HG03039 (cell line): Measurements from ENCODE around the gene RET.

Source experiments
- ATAC-seq: cut with Tn5 transposase; IDR thresholded peaks from one replicate; pipeline ENCODE4 v1.9.1; 2021; ENCODE audit warnings: mild to moderate bottlenecking, moderate library complexity; ENCODE audit not compliant: unreplicated experiment

Gene RET

GRCh38 chr10:43061331-43061730 lies 15.5 kb upstream of the RET start:
- no peak for ATAC-seq

DNA sequence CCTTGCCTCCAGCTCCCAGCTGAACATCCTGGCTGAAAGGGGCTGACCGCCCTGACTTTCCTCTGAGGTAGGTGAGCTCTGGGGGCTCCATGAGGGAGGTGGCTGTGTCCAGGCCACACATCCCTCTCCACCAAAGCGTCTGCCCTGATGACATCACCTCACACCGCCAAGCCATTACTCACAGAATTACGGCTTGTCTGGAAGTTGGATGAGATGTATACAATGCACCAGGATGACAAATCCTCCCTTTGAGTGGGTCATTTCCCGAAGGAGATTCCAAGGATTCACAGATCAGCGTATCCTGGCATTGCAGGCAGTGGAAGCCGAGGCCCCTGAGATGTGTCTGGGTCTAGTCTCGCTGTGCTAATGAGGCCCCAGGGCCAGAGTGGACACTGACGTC lies 15.1 kb upstream of the RET start:
- no peak for ATAC-seq

GRCh38 chr10:43062402-43063160 lies 14.3 kb upstream of the RET start:
- ATAC-seq = no peak

DNA sequence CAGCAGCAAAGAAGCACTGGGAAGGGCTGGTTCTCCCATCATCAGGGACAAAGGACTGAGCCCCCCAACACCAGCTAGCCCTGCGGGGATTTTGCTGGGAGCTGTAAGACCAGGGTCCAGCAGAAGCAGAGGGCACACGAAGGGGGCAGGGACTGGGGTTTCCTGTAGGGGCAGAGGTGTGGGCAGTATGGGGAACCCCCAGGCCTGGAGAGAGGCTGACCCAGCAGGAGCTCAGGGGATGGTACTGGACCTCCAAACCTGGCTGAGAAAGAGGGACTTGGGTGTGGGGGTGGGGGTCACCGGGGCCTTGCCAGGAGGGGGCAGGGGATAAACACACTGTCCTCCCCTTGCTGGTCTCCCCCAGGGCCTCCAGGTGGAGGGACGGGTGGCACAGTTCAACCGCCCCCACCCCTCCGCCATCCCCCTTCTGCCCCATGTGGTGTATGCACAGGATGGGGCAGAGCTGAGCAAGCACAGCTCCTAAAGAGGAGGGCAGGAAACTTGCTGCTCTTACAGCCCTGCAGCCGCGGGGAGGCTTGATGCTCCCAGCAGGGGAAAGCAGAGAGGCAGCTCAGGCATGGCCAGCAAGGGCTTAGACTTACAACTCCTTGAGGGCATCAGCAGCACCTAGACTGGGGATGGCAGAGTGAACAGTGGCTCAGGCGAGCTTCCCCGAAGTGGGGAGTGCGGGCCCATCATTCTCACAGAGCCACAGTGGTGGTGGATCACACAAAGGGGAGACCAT lies 12.4 kb upstream of the RET start:
- no peak for ATAC-seq

- no peak for ATAC-seq
Measured at GRCh38 chr10:43065234-43065633, 11.6 kb upstream of the RET start.

DNA sequence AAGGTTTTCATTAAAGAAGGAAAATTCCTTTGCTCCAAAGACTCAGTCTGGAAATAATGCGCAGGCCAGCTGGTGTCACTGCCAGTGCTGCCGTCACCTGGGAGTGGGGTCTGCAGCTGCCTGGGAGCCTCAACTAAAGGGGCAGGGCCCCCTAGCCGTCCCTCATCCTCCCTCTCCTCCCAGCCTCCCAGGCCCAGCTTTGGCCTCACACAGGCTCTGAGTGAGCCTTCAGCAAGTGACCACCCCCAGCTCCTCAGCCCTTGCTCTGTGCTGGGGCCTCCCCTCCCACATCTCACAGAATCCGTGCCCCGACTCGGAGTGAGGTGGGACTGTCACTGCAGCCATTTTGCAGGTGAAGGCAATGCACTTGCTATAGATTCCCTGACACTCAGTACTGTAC lies 11.1 kb upstream of the RET start:
- ATAC-seq = no peak

DNA sequence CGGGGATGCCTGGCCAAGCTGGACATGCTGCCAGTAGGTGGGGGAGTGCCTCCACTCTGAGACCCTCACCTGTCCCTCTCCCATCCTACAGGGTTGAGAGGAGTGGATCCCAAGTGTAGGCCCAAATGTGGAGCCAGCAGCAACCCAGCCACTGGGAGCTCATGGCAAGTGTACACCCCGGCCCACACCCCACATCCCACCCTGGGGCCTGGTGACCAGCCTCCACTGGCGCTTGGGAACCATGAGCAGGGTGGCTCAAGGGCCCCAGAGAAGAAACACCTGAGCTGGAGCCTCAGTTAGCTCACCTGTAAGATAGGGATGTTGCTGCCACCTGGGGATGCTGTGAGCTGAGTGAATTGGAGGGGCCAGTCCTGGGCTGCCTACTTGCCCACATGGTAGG lies 10.4 kb upstream of the RET start:
- no peak for ATAC-seq

GRCh38 chr10:43067391-43068135 lies 9.3 kb upstream of the RET start:
- ATAC-seq = no peak

- ATAC-seq = no peak
Measured at GRCh38 chr10:43068136-43068395, 8.8 kb upstream of the RET start.

DNA sequence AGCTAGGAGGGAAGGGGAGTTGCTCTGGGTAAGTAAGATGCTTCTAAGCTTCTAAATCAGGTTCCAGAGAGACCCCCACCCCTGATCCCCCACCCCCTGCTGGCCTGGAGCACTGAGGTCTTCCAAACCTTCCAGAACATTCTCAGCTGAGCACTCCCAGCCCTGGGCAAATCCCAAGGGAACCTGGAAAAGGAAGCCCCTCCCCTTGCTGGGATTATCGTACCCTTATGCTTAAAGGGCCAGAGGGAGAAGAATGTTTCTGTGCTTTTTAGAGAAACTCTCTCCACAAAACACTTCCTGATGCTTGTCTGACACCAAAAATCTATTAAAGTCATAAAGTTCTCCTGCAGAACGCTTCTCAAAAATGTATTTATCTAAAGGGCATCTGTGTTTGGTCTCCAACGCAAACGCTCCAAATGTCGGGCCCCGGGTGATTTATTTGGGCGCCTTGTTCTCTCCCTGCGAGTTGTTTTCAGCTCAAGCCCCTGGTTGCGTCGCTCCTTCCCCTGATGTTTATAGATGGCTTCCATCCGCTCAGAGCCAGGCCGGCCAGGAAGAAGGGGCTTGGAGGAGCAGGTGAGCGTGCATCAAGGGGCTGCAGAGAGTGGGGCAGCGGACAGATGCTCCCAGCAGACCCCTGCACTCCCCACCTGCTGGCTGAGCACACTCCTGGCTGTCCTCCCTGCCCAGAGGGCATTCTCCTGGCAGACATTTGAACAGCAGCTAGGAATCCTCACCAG lies 8.2 kb upstream of the RET start:
- no peak for ATAC-seq

GRCh38 chr10:43069211-43069515 lies 7.7 kb upstream of the RET start:
- no peak for ATAC-seq

- no peak for ATAC-seq
Measured at GRCh38 chr10:43069579-43069978, 7.3 kb upstream of the RET start.

GRCh38 chr10:43070121-43071085 lies 6.5 kb upstream of the RET start:
- ATAC-seq = no peak

GRCh38 chr10:43071865-43072650 lies 4.8 kb upstream of the RET start:
- no peak for ATAC-seq

DNA sequence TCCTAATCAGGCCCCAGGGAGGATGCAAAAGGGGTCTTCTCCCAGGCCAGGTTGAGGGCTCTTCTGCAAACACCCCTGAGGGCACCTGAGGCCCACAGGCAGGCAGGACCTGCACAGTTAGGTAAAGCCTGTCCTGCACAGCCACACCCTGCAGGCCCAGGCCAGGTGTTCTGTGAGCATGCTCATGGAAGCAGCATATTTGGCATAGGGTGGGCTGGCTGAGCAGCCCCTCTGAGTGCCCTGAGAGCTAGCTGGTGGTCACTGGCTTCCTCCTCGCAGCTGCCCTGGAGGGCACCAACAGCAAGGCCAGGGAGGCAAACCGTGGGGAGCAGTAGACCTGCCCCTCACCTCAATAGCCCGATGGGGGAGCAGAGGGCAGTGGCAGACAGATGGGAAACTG lies 3.7 kb upstream of the RET start:
- ATAC-seq = no peak

DNA sequence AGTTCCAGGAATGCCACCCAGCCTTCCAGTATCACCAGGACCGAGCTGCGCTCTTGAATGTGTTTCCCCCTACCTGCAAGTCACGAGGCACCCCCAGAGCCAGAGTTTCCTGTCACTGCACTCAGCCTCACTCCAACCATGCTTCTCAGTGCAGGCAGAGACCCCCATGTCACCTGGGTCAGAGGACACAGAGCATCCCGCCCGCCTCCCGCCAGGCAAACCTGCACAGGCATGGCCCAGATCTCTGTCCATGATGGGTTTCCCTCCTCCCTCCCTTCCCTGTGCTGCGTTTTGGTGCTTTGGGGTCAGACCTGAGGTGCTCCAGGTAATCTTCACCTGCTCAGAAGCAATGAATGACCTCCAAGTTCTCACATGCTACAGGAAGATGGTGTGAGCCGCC lies 3.1 kb upstream of the RET start:
- no peak for ATAC-seq

- ATAC-seq = no peak
Measured at GRCh38 chr10:43074409-43074808, 2.5 kb upstream of the RET start.

DNA sequence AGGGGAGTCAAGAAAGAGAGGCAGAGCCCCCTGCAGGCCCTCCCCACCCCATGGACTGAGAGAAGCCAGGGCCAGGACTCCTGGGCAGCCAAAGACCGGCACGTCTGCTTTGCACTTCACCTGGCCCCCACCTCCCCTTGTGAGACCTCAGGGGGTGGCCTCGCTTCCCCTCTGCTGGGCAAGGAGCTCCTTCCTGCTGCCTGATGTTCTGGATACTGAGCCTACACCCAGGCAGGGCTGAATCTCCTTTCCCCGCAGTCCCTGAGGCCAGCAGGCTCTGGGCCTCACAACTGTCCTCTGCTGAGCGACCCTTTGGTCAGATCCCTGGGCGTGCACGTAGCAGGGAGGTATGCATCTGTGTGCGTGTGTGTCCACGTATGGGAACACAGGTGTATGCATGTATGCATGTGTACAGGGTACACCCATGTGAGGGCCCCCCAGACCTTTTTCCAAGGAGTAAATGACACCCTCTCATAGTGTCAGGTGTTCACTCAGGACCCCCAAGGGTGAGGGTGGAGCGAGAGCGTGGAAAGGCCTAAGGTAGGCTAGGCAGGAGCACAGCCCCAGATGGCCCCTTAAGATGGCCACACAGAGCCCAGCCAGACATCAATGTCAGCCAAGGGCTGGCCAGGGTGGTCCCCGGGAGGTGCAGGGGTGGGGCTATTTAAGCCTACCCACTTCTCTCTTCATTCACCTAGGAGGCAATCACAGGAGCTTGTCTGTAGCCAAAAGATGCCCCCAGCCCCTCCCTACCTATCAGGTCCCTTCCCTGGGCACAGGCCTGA lies 1.9 kb upstream of the RET start:
- ATAC-seq = no peak

DNA sequence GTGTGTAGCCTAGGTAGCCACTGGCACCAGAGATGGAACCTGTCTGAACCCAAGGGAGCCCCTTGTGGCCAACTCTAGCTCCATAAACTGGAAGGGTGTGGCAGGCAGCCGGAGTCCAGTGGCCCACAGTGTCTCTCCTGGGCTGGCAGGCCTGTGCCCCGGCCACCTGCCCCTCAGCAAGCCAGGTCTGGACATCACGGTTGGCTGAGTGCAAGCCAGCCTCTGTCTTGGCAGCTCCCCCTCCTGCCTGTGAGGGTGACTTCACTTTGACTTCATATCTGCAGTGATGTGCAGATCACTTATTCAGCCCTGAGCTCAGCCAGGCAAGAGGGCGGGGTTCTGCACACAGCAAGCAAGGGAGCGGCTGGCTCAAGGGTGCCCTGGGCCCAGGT lies 1.3 kb upstream of the RET start:
- no peak for ATAC-seq
